GM21360 (cell line): ENCODE results near the gene GNAZ.
"Not testable (repeated sequence)": the region's sequence is repeated elsewhere in the genome, so short reads cannot be mapped to it uniquely, and the experiment has no call there.

Experiments used
- ATAC-seq: cut with Tn5 transposase; IDR thresholded peaks from one replicate; pipeline ENCODE4 v1.9.1; 2021; ENCODE audit warnings: mild to moderate bottlenecking, moderate library complexity; ENCODE audit not compliant: unreplicated experiment

The GNAZ gene

GRCh38 chr22:23042179-23042578, 28.1 kb upstream of the GNAZ start:
- no peak for ATAC-seq

GRCh38 chr22:23044570-23044969, 25.7 kb upstream of the GNAZ start:
- no peak for ATAC-seq

DNA sequence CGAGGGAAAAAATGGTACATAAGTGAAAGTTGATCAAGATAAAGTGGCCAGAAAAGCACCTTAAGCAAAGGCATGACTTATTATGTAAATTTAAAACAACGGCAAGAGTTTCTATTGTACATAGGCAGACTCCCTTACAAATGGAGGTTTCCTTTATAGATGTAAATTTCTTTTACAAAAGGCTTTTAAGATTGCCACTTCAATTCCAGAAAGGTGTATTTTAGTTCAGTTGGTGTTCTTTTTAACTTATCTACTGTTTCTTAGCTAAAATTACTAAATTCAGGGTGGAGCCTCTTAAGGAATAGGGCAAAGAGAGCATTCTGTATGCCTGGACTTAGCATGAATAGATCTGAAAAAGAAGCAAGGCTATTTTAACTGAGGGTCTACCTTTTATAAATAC, 24.9 kb upstream of the GNAZ start:
- no peak for ATAC-seq

DNA sequence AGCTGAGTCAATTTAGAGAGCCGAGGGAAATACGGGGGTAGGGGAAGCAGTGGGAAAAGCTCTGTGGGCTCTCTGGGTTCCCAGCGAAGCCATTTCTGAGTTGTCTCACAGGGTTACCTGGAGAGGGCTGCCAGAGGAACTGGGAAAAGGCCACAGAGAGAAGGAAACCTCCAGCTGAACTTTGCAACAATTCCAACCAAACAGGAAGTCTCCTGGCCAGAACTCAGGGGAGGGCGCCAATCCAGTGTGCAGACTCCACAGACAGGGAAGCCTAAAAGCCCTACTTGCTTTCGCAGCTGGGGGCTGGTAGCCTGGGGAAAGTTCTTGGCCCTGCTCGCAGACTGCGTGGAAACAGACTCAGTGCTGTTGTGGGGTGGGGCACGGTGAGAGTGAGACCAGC, 23.1 kb upstream of the GNAZ start:
- ATAC-seq, result no peak

DNA sequence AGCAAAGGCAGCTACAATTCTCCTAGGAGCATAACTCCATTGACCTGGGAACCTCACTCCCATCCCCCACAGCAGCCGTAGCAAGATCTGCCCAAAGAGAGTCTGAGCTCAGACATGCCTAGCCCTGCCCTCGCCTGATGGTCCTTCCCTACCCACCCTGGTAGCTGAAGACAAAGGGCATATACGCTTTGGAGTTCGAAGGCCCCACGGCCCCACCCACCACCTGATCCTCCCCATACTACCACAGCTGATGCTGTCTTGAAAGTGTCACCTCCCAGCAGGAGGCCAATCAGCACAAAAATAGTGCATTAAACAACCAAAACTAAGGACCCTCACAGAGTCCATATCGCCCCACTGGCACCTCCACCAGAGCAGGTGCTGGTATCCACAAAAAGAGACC, 22.6 kb upstream of the GNAZ start:
- ATAC-seq, result no peak

- ATAC-seq, result not testable (repeated sequence)
Measured at GRCh38 chr22:23050546-23050945, 19.8 kb upstream of the GNAZ start.

GRCh38 chr22:23053051-23053707, 17.1 kb upstream of the GNAZ start:
- ATAC-seq, result no peak

DNA sequence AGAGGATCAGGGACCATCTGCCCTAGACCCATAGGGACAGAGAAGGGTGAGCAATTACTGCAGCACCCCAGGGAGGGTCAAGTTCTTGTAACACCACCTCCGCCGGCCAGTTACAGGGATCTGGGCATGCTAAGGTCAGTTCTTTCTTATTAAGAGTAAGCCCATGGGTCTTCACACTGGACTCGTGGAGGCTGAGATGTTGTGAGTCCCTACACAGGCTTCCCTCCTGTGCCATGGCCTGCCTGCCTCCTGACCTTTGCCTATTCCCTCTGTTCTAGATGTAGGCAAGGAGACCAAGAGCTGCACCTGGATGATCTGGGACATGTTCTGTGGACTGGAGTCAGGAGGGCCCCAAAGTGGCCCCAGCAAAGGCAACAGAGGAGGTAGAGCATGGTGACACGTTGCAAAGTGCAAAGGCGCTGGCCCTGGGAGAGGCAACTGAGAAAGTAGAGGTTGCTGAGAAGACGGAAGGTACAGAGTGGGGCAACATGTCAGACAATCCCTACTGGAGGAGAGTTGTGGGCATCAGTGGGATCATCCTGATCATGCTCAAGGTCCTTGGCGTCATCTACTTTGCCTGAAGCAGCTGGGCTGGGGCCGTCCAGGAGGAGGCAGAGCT, 16.3 kb upstream of the GNAZ start:
- no peak for ATAC-seq

- no peak for ATAC-seq
Measured at GRCh38 chr22:23054531-23055257, 15.6 kb upstream of the GNAZ start.

GRCh38 chr22:23055449-23056179, 14.7 kb upstream of the GNAZ start:
- ATAC-seq, result no peak

- ATAC-seq, result no peak
Measured at GRCh38 chr22:23057331-23057730, 13.0 kb upstream of the GNAZ start.

DNA sequence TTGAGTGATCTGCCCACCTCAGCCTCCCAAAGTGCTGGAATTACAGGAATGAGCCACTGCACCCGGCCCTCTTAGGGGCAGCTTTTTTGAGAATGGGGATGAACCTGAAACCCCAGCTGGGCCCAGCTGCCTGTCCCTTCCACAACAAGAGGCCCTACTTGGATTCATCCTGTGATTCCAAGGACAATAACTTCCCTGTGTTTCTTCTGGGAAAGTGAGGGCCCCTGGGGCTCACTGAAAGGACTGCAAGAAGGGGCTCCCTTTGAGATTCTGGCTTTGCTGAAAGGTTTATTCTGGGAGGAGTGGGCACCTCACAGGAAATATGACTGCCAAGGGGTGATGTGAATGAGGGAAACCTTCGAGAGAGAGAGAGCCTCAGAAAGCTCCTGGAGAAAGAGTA, 12.3 kb upstream of the GNAZ start:
- ATAC-seq, result no peak

DNA sequence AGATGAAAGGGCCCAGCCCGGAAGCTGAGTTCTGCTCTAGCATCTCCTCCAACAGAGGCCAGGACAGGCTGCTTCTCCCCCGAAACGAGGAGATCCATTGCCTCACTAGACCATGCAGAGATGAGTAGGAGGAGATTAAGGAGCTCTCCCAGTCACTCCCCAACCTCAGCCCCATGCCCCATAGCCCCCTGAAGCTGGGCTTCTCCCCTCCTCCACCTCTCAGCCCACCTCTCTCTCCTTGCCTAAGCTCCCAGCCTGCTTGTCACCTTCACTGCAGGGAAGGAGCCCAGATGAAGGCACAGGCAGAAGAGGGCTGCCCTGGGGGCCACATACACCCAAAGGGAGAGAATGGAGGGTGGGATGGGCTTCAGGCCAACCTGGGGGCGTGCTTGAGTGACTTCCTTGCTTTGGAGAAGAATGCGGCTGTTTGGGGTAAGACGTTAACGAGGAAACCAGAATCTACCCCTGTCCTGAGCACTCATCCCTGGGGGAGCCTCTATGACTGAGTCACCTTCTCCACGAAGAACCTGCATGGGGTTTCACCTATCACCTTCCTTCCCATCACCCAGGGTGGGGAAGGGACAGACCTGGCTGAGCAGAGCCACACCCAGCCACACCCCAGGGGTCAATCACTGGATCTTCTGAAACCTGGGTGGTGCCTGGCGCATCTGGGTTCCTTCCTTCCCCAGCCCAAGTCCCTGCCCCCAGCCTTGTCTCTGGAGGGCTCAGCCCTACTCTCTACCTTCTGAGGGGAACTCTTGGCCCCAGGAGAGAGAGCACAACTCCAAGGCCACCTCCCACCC, 11.6 kb upstream of the GNAZ start:
- ATAC-seq, result no peak

DNA sequence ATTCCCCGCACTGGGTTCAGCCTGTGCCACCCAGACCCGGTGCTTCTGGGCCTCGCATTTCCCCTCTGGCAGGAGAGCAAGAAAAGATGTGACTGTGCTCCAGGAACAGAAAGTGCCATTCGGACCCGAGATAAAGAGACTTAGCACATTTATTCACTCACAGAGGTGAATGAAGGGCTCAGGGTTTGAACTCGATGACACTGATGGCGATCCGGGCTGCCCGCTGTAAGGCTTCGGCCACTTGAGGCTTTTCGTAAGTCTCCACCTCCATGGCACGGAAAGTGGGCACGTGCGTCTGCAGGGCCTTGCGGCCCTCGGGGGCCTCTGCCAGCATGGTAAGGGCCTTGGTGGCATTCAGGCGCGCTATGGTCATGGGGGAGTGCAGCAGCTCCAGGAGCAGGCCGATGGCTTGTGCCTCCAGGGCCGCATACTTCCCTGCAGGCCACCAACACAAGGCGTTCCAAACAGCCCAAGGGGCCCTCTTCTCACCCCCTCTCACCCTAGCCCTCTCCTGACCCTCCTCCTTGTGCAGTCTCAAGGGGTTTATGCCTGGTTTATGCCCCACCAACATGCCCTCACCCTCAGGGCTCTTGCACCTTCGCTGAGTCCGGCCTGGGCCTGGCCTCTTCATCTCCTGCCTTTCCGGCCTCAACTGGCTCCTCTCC, 10.9 kb upstream of the GNAZ start:
- no peak for ATAC-seq

GRCh38 chr22:23060612-23061400, 9.5 kb upstream of the GNAZ start:
- no peak for ATAC-seq

- ATAC-seq, result no peak
Measured at GRCh38 chr22:23061471-23062280, 8.6 kb upstream of the GNAZ start.

- no peak for ATAC-seq
Measured at GRCh38 chr22:23062616-23063538, 7.4 kb upstream of the GNAZ start.
